Mesothelial cell of epicardium (in vitro differentiated cells): Measurements from ENCODE around the gene KCNJ10. TPM values are rescaled to one million over a fixed set of nuclear protein-coding genes. Genes with fewer than 3 reads are reported as not detected.

Source experiments
- DNase-seq, 2 experiments: peaks; one replicate each; pipeline ENCODE4 v3.0.0; 2021; ENCODE audit warnings: low spot score in 2 of 2; ENCODE audit not compliant: unreplicated experiment in 2 of 2
- H3K27ac Mint-ChIP-seq: 2 replicates; pipeline ENCODE4 v1.8.0; 2021; ENCODE audit warnings: mixed read lengths
- H3K27me3 Mint-ChIP-seq: 2 replicates; pipeline ENCODE4 v1.8.0; 2021; ENCODE audit warnings: low read depth, mixed read lengths
- H3K36me3 Mint-ChIP-seq: 2 replicates; pipeline ENCODE4 v1.8.0; 2021; ENCODE audit warnings: mixed read lengths
- H3K4me1 Mint-ChIP-seq: 2 replicates; pipeline ENCODE4 v1.8.0; 2021; ENCODE audit warnings: mixed read lengths
- H3K4me3 Mint-ChIP-seq: 2 replicates; pipeline ENCODE4 v1.8.0; 2021; ENCODE audit warnings: mild to moderate bottlenecking, moderate library complexity, mixed read lengths
- H3K9me3 Mint-ChIP-seq: 2 replicates; pipeline ENCODE4 v1.8.0; 2021; ENCODE audit warnings: mixed read lengths
- total RNA-seq: library from RNA; stranded (reverse); gene quantifications from 3 replicates; pipeline ENCODE4 v1.2.1, GENCODE V29; 2021
- TF ChIP-seq, protein P1 (sequence below): fragments of 200-600 bp; sonication (generic); IDR thresholded peaks from one replicate; pipeline ENCODE4 v1.5.0; 2021; ENCODE audit warnings: antibody characterized with exemption; ENCODE audit not compliant: unreplicated experiment

KCNJ10 gene
- total RNA-seq, 1 donor from 2014 or later: 0.27 TPM

GRCh38 chr1:160080381-160081100, 10.6 kb upstream of the KCNJ10 start:
- no peaks in the 10 kb centered on the region for H3K36me3 Mint-ChIP-seq
- no peak for DNase-seq
- no peak overlapping the region for H3K4me3 Mint-ChIP-seq
- H3K27me3 Mint-ChIP-seq: peaks cover 79% of the 10 kb centered on the region
- no peak overlapping the region for H3K27ac Mint-ChIP-seq
- TF ChIP-seq, protein P1, sequence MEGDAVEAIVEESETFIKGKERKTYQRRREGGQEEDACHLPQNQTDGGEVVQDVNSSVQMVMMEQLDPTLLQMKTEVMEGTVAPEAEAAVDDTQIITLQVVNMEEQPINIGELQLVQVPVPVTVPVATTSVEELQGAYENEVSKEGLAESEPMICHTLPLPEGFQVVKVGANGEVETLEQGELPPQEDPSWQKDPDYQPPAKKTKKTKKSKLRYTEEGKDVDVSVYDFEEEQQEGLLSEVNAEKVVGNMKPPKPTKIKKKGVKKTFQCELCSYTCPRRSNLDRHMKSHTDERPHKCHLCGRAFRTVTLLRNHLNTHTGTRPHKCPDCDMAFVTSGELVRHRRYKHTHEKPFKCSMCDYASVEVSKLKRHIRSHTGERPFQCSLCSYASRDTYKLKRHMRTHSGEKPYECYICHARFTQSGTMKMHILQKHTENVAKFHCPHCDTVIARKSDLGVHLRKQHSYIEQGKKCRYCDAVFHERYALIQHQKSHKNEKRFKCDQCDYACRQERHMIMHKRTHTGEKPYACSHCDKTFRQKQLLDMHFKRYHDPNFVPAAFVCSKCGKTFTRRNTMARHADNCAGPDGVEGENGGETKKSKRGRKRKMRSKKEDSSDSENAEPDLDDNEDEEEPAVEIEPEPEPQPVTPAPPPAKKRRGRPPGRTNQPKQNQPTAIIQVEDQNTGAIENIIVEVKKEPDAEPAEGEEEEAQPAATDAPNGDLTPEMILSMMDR: no peak
- no peaks in the 10 kb centered on the region for H3K9me3 Mint-ChIP-seq
- H3K4me1 Mint-ChIP-seq: no peaks in the 10 kb centered on the region

- Mint-ChIP-seq H3K9me3 (no peaks in the 10 kb centered on the region), H3K27me3 (peaks cover 82% of the 10 kb centered on the region), H3K27ac (no peak overlapping the region), H3K4me3 (no peak overlapping the region), H3K36me3 (no peaks in the 10 kb centered on the region), H3K4me1 (no peaks in the 10 kb centered on the region)
- TF ChIP-seq, protein P1: no peak
- no peak for DNase-seq
These were observed 9.5 kb upstream of the KCNJ10 start for GRCh38 chr1:160079448-160079847.

DNA sequence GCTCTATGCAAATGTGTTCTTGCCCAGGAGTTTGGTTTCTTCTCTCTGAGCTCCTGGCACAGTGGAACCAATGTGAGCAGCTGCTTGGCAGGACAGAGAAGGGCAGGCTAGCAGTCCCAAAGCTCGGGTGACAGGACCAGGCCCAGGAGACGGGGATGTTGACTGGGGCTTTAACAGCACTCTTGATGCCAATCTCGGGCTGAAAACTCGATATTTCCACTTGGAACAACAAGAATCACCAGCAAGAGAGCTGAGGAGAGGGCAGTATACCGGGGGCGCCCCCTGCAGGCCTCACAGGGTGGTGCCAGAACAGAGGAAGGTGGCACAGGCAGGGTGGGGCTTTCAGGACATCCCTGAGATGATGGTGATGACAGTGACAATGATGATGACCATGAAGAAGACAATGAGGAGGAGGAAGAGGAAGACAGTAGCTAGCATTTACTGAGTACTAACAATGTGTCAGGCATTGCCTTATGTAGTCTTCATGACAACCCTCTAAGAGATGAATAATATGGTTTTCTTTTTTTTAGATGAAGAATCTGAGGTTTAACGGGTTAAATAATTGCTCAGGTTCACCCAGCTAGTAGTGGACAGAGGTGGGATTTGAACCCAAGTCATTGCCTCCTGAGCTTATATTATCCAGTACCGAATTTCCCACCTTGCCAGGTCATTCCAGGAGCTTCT, 8.7 kb upstream of the KCNJ10 start:
- no peaks in the 10 kb centered on the region for H3K9me3 Mint-ChIP-seq
- H3K4me3 Mint-ChIP-seq: no peak overlapping the region
- H3K27ac Mint-ChIP-seq: no peak overlapping the region
- peaks cover 79% of the 10 kb centered on the region for H3K27me3 Mint-ChIP-seq
- no peak for DNase-seq
- no peaks in the 10 kb centered on the region for H3K4me1 Mint-ChIP-seq
- H3K36me3 Mint-ChIP-seq: no peaks in the 10 kb centered on the region
- TF ChIP-seq, protein P1: peak; percentile 51

DNA sequence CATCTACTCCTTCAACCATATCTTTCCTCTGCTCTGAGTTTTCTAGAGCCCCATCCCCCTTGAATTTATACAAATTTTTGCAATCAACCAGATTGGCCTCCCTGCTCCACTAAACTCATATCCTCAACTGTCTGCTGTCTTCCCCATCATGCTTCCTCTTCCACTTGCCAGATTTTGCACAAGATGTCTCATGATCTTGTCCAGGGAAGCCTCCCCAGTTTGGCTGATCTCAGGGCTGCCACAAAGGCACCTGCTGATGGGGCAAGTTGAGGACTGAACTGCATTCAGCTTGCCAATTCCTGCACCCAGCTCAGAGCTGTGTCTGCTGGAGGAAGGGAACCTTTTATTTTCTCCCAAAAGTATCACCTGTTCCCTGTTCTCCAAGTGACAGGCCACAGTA, 7.5 kb upstream of the KCNJ10 start:
- TF ChIP-seq, protein P1: no peak
- no peaks in the 10 kb centered on the region for H3K36me3 Mint-ChIP-seq
- DNase-seq: no peak
- H3K27ac Mint-ChIP-seq: no peak overlapping the region
- no peaks in the 10 kb centered on the region for H3K9me3 Mint-ChIP-seq
- no peaks in the 10 kb centered on the region for H3K4me1 Mint-ChIP-seq
- no peak overlapping the region for H3K4me3 Mint-ChIP-seq
- H3K27me3 Mint-ChIP-seq: peaks cover 76% of the 10 kb centered on the region

DNA sequence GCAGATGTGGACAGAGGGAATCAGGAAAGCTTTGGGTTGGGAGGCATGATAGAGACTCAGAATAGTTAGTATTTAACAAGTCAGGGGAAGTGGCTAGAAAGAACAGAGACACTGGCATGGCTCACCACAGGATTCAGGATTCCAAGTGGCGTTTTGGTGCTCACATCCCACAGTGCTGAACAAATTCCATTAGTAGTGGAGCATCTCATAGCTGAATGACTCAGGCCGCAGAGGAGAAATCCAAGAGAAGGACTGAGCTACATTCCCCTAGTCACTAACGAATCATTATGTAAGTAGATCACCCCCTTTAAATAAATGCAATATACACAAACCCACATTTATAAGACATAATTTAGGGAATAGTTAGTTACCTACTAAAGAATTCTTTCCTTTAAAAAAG, 6.3 kb upstream of the KCNJ10 start:
- Mint-ChIP-seq H3K36me3 (no peaks in the 10 kb centered on the region), H3K27ac (no peak overlapping the region), H3K4me3 (no peak overlapping the region), H3K27me3 (peaks cover 74% of the 10 kb centered on the region), H3K4me1 (no peaks in the 10 kb centered on the region), H3K9me3 (no peaks in the 10 kb centered on the region)
- TF ChIP-seq, protein P1: no peak
- no peak for DNase-seq
